Stimulated activated CD8-positive, alpha-beta memory T cell treated with anti-CD3 and anti-CD28 coated beads, Interleukin-7, amount 100 ng/mL, for 48 hours (primary cell): Measurements from ENCODE around the gene DOCK6.
A peak's percentile ranks its signal among the peaks of the same experiment; 100 is the strongest.

Experiments
- DNase-seq, 2 donors: peaks; one replicate each; pipeline ENCODE4 v3.0.0-alpha.2; 2020; ENCODE audit warnings: low read depth in 1 of 2; ENCODE audit errors: extremely low read depth in 1 of 2

DOCK6 gene, protein sequence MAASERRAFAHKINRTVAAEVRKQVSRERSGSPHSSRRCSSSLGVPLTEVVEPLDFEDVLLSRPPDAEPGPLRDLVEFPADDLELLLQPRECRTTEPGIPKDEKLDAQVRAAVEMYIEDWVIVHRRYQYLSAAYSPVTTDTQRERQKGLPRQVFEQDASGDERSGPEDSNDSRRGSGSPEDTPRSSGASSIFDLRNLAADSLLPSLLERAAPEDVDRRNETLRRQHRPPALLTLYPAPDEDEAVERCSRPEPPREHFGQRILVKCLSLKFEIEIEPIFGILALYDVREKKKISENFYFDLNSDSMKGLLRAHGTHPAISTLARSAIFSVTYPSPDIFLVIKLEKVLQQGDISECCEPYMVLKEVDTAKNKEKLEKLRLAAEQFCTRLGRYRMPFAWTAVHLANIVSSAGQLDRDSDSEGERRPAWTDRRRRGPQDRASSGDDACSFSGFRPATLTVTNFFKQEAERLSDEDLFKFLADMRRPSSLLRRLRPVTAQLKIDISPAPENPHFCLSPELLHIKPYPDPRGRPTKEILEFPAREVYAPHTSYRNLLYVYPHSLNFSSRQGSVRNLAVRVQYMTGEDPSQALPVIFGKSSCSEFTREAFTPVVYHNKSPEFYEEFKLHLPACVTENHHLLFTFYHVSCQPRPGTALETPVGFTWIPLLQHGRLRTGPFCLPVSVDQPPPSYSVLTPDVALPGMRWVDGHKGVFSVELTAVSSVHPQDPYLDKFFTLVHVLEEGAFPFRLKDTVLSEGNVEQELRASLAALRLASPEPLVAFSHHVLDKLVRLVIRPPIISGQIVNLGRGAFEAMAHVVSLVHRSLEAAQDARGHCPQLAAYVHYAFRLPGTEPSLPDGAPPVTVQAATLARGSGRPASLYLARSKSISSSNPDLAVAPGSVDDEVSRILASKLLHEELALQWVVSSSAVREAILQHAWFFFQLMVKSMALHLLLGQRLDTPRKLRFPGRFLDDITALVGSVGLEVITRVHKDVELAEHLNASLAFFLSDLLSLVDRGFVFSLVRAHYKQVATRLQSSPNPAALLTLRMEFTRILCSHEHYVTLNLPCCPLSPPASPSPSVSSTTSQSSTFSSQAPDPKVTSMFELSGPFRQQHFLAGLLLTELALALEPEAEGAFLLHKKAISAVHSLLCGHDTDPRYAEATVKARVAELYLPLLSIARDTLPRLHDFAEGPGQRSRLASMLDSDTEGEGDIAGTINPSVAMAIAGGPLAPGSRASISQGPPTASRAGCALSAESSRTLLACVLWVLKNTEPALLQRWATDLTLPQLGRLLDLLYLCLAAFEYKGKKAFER (N-terminal part only)

GRCh38 chr19:11261971-11262839, at the start of gene DOCK6:
DOCK6 (minus strand) TSS chr19:11262524; CDS start chr19:11262440, 84 bp downstream.
- DNase-seq, result no peak

- DNase-seq, result no peak
These were observed 44.0 kb upstream of the DOCK6 start for GRCh38 chr19:11306337-11306736.

DNA sequence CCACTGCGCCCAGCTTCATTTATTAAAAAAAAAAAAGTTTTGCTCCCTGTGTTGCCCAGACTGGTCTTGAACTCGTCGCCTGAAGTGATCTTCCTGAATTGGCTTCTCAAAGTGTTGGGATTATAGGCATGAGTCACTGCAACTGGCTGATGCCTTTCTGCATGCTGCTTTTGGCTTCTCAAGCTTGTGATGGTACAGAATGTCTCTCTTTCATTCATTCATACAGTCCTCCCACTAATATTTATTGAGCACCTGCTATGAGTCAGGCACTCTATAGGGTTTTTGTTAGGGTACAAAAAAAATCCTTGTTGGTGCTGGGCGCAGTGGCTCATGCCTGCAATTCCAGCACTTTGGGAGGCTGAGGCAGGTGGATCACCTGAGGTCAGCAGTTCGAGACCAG, 42.6 kb upstream of the DOCK6 start:
- DNase-seq, result no peak

GRCh38 chr19:11300811-11301120, 38.4 kb upstream of the DOCK6 start:
- DNase-seq, result no peak

- no peak for DNase-seq
These were observed 37.9 kb upstream of the DOCK6 start for GRCh38 chr19:11299946-11300810.

DNA sequence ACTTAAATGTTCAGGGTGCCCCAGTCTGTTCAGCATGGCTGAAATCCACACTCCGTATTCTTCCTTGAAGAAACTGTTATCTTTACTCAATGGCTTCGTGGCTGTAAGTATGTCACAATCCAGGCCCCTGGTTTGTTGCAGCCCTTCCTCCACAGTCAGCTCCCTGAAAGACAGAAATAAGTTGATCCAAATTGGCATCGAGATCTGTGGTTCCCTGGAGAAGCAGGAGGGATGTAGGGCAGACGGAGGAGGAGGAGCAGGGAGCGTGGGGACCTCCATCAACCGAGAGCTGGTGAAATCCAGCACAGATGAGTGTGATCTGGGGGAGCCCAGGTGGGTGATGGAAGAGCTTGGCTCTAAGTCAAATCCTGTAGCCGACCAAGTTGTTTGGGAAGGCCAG, 33.9 kb upstream of the DOCK6 start:
- DNase-seq, result no peak

DNA sequence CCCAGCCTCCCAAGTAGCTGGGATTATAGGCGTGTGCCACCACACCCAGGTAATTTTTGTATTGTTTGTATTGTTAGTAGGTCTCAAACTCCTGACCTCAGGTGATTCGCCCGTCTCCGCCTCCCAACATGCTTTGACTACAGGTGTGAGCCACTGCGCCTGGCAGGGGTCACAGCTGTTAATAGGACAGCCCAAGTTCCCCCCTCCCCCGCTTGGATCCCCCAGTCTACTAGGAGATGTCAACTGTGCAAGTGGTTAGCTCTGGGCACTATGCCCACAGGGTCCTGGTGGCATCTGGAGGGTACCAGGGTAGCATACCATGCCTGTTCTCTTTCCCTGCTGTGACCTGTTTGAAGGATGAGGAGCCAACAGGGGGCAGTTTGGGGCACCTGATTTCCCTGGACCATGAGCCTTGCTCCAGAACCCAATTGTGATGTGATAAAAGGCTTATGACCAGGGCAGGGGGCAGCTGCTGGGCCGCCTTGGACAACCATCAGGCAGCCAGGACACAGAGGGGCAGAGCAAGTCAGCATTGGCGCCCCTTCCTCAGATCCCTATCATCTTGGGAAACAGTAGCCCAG, 33.4 kb upstream of the DOCK6 start, which contains the start of gene TSPAN16:
TSS of gene TSPAN16 (plus strand) at position 496 of the 581 bp plus-strand sequence. CDS start 138 bp downstream, outside the sequence.
- no peak for DNase-seq

DNA sequence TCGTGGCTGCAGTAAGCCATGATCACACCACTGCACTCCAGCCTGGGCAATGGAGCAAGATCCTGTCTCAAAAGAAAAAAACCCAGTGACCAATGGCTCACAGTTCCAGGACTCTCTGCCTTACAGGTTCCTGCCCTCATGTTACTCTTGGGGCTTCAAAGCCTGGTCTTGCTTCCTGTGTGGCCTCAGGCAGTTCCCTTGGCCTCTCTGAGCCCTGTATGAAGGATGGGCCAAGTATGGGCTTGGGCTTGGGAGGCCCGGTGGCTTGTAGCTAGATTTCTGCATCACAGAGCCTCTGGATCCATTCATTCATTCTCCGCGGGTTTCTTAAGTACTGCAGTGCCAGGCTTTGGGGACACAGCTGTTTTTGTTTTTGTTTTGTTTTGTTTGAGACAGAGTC, 32.9 kb upstream of the DOCK6 start:
- DNase-seq, result no peak

GRCh38 chr19:11293433-11294389, 31.4 kb upstream of the DOCK6 start:
- peak; percentile 65 to 70 for DNase-seq

GRCh38 chr19:11291991-11292390, 29.7 kb upstream of the DOCK6 start:
- DNase-seq, result no peak

- DNase-seq, result no peak
These were observed 29.1 kb upstream of the DOCK6 start for GRCh38 chr19:11291415-11291814.

DNA sequence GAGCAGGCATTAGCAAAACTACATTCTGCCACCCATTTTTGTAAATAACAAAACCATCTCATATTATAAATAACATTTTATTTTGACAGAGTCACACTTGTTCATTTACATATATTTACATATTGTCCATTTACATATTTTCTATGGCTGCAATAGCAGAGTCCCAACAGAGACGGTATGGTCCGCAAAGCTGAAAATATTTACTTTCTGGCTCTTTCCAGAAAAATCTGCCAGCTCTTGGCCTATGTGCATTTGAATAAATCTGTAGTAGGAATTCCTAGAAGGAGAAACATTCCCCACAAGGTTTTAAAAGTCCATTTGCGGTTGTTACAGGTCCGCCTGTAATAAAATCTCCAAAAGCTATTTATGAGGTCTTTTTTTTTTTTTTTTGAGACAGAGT, 27.9 kb upstream of the DOCK6 start:
- DNase-seq, result no peak

- no peak for DNase-seq
These were observed 26.0 kb upstream of the DOCK6 start for GRCh38 chr19:11288349-11288748.

- DNase-seq, result no peak
These were observed 24.1 kb upstream of the DOCK6 start for GRCh38 chr19:11286312-11286974.

- DNase-seq, result no peak
These were observed 22.2 kb upstream of the DOCK6 start for GRCh38 chr19:11284515-11284914.

DNA sequence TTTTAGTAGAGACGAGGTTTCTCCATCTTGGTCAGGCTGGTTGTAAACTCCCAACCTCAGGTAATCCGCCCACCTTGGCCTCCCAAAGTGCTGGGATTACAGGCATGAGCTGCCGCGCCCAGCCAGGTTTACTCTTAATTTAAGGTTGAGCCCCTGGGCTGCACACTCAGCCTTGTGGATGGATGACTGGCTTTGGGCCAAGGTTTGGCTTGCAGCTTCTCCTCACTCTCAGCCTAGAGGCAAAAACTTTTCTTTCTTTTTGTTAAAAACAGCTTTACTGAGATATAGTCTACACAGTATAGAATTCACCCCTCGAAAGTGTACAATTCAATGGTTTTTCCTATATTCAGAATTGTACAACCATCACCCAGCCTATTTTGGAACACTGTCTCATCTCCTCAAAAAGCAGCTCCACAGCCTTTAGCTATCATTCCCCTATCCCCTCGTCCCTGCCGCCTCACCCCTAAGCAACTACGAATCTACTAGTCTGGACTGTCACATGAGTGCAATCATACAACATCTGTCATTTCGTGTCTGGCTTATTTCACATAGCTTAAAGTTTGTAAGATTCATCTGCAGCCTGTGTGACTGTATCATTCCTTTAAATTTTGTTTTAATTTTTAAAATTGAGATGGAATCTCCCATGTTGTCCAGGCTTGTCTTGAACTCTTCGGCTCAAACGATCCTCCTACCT, 19.2 kb upstream of the DOCK6 start:
- DNase-seq, result no peak
